ENCODE measurements around the gene TNP2.

The TNP2 gene

GRCh38 chr16:11268921-11269375 lies at the start of gene TNP2:
Gene TNP2 (minus strand): TSS chr16:11269325. CDS start chr16:11269262, 63 bp downstream.
- H3K27ac ChIP-seq: no peak within 1 kb of the TSS
- TF ChIP-seq CTCF (conservative IDR thresholded peaks at IDR 0.05) (no peak), ZFX (IDR thresholded peaks at IDR 0.05) (no peak)

- no peak overlapping the region for H3K27ac ChIP-seq
Observed at GRCh38 chr16:11318817-11319216, 49.7 kb upstream of the TNP2 start.

GRCh38 chr16:11316331-11317015 lies 47.3 kb upstream of the TNP2 start:
- H3K27ac ChIP-seq: no peak overlapping the region
- TF ChIP-seq ZFX (IDR thresholded peaks at IDR 0.05) (no peak), CTCF (conservative IDR thresholded peaks at IDR 0.05) (no peak)

More at GRCh38 chr16:11318817-11319216, 49.7 kb upstream of the TNP2 start:
- TF ChIP-seq CTCF (conservative IDR thresholded peaks at IDR 0.05) (no peak), ZFX (IDR thresholded peaks at IDR 0.05) (no peak)

- H3K27ac ChIP-seq: no peak overlapping the region
- no peak for TF ChIP-seq CTCF (conservative IDR thresholded peaks at IDR 0.05)
Observed at GRCh38 chr16:11315510-11315909, 46.4 kb upstream of the TNP2 start.

- no peak overlapping the region for H3K27ac ChIP-seq
- no peak for TF ChIP-seq CTCF (conservative IDR thresholded peaks at IDR 0.05)
- no peak for TF ChIP-seq ZFX (IDR thresholded peaks at IDR 0.05)
Observed at GRCh38 chr16:11314309-11314894, 45.3 kb upstream of the TNP2 start.

GRCh38 chr16:11313493-11314308 lies 44.6 kb upstream of the TNP2 start:
- no peak for TF ChIP-seq CTCF (conservative IDR thresholded peaks at IDR 0.05)
- TF ChIP-seq ZFX (IDR thresholded peaks at IDR 0.05): no peak
- no peak overlapping the region for H3K27ac ChIP-seq
